Hepatocyte (in vitro differentiated cells): ENCODE measurements around the gene DDTL.

Experiments used
- EZH2 ChIP-seq: fragments of 200-600 bp; sonication (generic); IDR thresholded peaks from 2 replicates; pipeline ENCODE4 v1.6.1; 2016; ENCODE audit warnings: antibody characterized with exemption, mild to moderate bottlenecking, borderline replicate concordance
- EZH2phosphoT487 ChIP-seq: fragments of 200-600 bp; sonication (generic); IDR thresholded peaks from one replicate; pipeline ENCODE4 v1.6.1; 2018; ENCODE audit warnings: antibody characterized with exemption, mild to moderate bottlenecking, low read depth, moderate library complexity; ENCODE audit not compliant: unreplicated experiment, severe bottlenecking
- TF ChIP-seq, protein P1 (sequence below): fragments of 200-600 bp; sonication (generic); IDR thresholded peaks from 2 replicates; pipeline ENCODE4 v1.5.1; 2016; ENCODE audit warnings: antibody characterized with exemption, mild to moderate bottlenecking; ENCODE audit not compliant: poor library complexity

DNA sequence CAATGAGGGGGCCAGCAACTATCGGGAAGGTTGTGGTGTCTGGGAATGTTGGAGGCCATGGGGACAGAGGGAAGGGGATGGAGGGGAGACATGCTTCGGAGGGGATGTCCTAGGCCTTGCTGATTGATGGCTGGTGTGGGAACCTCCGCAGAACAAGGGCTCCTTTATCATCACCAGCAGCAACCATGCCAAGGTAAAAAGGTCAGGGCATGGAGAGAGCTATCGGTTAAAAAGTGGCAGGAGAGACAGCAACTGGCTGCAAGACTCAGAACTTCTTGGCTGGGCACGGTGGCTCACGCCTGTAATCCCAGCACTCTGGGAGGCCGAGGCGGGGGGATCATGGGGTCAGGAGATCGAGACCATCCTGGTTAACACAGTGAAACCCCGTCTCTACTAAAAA is 35.6 kb downstream of the DDTL start:
- TF ChIP-seq, protein P1, sequence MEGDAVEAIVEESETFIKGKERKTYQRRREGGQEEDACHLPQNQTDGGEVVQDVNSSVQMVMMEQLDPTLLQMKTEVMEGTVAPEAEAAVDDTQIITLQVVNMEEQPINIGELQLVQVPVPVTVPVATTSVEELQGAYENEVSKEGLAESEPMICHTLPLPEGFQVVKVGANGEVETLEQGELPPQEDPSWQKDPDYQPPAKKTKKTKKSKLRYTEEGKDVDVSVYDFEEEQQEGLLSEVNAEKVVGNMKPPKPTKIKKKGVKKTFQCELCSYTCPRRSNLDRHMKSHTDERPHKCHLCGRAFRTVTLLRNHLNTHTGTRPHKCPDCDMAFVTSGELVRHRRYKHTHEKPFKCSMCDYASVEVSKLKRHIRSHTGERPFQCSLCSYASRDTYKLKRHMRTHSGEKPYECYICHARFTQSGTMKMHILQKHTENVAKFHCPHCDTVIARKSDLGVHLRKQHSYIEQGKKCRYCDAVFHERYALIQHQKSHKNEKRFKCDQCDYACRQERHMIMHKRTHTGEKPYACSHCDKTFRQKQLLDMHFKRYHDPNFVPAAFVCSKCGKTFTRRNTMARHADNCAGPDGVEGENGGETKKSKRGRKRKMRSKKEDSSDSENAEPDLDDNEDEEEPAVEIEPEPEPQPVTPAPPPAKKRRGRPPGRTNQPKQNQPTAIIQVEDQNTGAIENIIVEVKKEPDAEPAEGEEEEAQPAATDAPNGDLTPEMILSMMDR: no peak
- TF ChIP-seq EZH2 (no peak), EZH2phosphoT487 (no peak)
